ENCODE measurements around the gene UBXN2A. TPM values are rescaled to one million over a fixed set of nuclear protein-coding genes. Genes with fewer than 3 reads are reported as not detected.

UBXN2A gene
- total RNA-seq, 1 experiment from 2014 or later: 19.7 TPM

DNA sequence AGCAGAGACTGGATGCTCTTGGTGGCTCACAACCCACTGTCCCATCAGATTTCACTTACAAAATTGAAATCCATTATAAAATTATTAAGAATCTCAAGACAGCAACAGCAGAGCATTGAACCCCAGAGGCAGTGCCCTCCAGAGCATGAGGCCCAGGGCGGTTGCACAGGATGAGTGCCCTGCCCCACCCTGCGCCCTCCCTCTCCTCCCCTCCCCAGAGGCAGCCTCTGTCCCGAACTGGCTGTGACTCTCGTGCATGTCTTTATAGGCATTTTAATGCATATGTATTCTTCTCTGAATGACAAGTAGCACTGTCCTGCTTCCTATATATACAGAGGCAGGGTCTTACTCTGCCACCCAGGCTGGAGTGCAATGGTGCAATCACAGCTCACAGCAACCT lies 80.0 kb downstream of the UBXN2A start:
- no peak overlapping the region for H3K14ac ChIP-seq (ENCODE audit: insufficient read depth, low read length)
- H3K56ac ChIP-seq (ENCODE audit: insufficient read length, low read depth, low read length): no peak overlapping the region
- H3K18ac ChIP-seq (ENCODE audit: insufficient read length, low read depth, low read length): no peak overlapping the region
- H3K27me3 ChIP-seq (ENCODE audit: insufficient read depth, low read length): no peaks in the 10 kb centered on the region
- no CpG with 5 or more reads among the region's 4 CpGs for WGBS (ENCODE audit: extremely low coverage, insufficient read length, low lambda C conversion rate)
- H3K27ac ChIP-seq (ENCODE audit: insufficient read length, low read depth, low read length): no peak overlapping the region
- H2BK15ac ChIP-seq (ENCODE audit: low read depth, low read length): no peak overlapping the region
- peaks cover 40% of the 10 kb centered on the region in 2 experiments for H3K4me1 Mint-ChIP-seq
- peak overlapping the region in 1 of 3 experiments; percentile 90; a peak in 2 of 7 replicates for H3K27ac Mint-ChIP-seq
- DNase-seq: no peak
- no peaks in the 10 kb centered on the region for H3K79me1 ChIP-seq (ENCODE audit: insufficient read depth, low read depth, low read length, poor library complexity, severe bottlenecking)
- TF ChIP-seq, protein P1, sequence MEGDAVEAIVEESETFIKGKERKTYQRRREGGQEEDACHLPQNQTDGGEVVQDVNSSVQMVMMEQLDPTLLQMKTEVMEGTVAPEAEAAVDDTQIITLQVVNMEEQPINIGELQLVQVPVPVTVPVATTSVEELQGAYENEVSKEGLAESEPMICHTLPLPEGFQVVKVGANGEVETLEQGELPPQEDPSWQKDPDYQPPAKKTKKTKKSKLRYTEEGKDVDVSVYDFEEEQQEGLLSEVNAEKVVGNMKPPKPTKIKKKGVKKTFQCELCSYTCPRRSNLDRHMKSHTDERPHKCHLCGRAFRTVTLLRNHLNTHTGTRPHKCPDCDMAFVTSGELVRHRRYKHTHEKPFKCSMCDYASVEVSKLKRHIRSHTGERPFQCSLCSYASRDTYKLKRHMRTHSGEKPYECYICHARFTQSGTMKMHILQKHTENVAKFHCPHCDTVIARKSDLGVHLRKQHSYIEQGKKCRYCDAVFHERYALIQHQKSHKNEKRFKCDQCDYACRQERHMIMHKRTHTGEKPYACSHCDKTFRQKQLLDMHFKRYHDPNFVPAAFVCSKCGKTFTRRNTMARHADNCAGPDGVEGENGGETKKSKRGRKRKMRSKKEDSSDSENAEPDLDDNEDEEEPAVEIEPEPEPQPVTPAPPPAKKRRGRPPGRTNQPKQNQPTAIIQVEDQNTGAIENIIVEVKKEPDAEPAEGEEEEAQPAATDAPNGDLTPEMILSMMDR (conservative IDR thresholded peaks at IDR 0.05): no peak
- H3K4me2 ChIP-seq (ENCODE audit: insufficient read depth, insufficient read length, low read length): no peak overlapping the region
- no peak overlapping the region for H3K23ac ChIP-seq (ENCODE audit: insufficient read length, low read depth, low read length)
- no peaks in the 10 kb centered on the region for H3K9me3 ChIP-seq (ENCODE audit: control insufficient read depth, low read depth, low read length)
- no peak overlapping the region for H3K9ac ChIP-seq (ENCODE audit: extremely low read depth, insufficient read length, low read length)
- H2BK5ac ChIP-seq (ENCODE audit: insufficient read length, low read length): no peak overlapping the region
- no peak overlapping the region for H3T11ph ChIP-seq (ENCODE audit: low read length)
- H2BK12ac ChIP-seq (ENCODE audit: insufficient read length, low read depth, low read length): no peak overlapping the region
- H4K20me1 ChIP-seq (ENCODE audit: control insufficient read depth, insufficient read depth, insufficient read length): no peaks in the 10 kb centered on the region
- no peak overlapping the region for H3K4ac ChIP-seq (ENCODE audit: low read depth, low read length)
- no peaks in the 10 kb centered on the region for H3K27me3 Mint-ChIP-seq (ENCODE audit: low read depth)
- H4K91ac ChIP-seq (ENCODE audit: insufficient read length, low read depth, low read length): no peak overlapping the region
- no peak overlapping the region for H3K4me3 Mint-ChIP-seq
- H4K5ac ChIP-seq (ENCODE audit: insufficient read length, low read depth, low read length): no peak overlapping the region
- H2AFZ ChIP-seq (ENCODE audit: low read length): no peak overlapping the region
- H2AK5ac ChIP-seq (ENCODE audit: insufficient read length, low read length): no peak overlapping the region
- H4K8ac ChIP-seq (replicated peaks; ENCODE audit: insufficient read length, low read depth, low read length): no peak overlapping the region
- 0 out of 5 replicates have a peak, but pooled peaks cover 0 to 3% of the 10 kb centered on the region in 2 experiments for H3K9me3 Mint-ChIP-seq
- H3K79me2 ChIP-seq (ENCODE audit: insufficient read depth, low read length): no peaks in the 10 kb centered on the region; the same call in 1 of the 2 replicates
- H3K36me3 Mint-ChIP-seq (ENCODE audit: insufficient read depth in 1 of 3, low read depth in 3 of 3): peaks cover 22 to 29% (median 27%) of the 10 kb centered on the region in 3 experiments
- peaks cover 2% of the 10 kb centered on the region for H3K23me2 ChIP-seq (ENCODE audit: insufficient read length, low read depth, low read length, poor library complexity, severe bottlenecking)
- no peak overlapping the region for H2BK20ac ChIP-seq (ENCODE audit: low read depth, low read length, poor library complexity, severe bottlenecking)
- H2BK120ac ChIP-seq (ENCODE audit: low read depth, low read length, poor library complexity, severe bottlenecking): no peak overlapping the region
- peaks cover 10% of the 10 kb centered on the region; the same call in 1 of the 2 replicates for H3K4me1 ChIP-seq (ENCODE audit: insufficient read depth, low read length)
